T-helper 22 cell (primary cell): ENCODE results near the gene FBXO44.

Experiments used
- DNase-seq: peaks from one replicate; pipeline ENCODE4 v3.0.0-alpha.2; 2020; ENCODE audit warnings: low read depth

Gene FBXO44

GRCh38 chr1:11712285-11712684, 57.6 kb downstream of the FBXO44 start:
- no peak for DNase-seq
